GM12873 (cell line): ENCODE results near the gene ELMOD1.

Experiments
- TF ChIP-seq, protein P1 (sequence below): IDR thresholded peaks from 2 replicates; pipeline ENCODE4 v1.5.1; 2012; ENCODE audit warnings: low read depth, mild to moderate bottlenecking, moderate library complexity, low read length, control low read depth; ENCODE audit not compliant: insufficient read depth; ENCODE audit errors: missing control alignments

ELMOD1 gene

GRCh38 chr11:107666911-107667613, 76.1 kb downstream of the ELMOD1 start:
- TF ChIP-seq, protein P1, sequence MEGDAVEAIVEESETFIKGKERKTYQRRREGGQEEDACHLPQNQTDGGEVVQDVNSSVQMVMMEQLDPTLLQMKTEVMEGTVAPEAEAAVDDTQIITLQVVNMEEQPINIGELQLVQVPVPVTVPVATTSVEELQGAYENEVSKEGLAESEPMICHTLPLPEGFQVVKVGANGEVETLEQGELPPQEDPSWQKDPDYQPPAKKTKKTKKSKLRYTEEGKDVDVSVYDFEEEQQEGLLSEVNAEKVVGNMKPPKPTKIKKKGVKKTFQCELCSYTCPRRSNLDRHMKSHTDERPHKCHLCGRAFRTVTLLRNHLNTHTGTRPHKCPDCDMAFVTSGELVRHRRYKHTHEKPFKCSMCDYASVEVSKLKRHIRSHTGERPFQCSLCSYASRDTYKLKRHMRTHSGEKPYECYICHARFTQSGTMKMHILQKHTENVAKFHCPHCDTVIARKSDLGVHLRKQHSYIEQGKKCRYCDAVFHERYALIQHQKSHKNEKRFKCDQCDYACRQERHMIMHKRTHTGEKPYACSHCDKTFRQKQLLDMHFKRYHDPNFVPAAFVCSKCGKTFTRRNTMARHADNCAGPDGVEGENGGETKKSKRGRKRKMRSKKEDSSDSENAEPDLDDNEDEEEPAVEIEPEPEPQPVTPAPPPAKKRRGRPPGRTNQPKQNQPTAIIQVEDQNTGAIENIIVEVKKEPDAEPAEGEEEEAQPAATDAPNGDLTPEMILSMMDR, result no peak

DNA sequence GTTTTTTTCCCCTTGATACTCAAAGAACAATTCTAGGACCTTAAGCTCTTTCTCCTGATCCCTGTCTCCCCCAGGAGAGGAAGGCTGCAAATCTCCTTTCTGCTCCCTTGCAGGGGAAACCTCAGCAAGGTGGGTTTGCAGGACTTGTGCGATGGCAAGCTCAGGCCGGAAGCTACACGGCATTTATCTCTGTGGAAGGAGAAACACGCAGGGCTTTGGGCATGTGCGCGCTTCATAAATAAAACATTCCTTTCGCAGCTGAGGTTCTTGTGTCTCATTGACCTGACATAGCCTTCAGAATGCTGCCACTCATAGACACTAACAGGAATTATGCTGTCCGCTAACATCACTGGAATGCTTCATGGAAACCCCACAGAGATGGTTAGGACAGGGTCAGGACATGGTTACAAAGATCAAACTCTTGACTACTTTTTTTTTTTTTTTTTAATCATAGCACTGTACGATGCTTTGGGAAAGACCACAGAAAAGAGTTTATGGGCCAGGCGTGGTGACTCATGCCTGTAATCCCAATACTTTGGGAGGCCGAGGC, 78.3 kb downstream of the ELMOD1 start:
- TF ChIP-seq, protein P1, result no peak

DNA sequence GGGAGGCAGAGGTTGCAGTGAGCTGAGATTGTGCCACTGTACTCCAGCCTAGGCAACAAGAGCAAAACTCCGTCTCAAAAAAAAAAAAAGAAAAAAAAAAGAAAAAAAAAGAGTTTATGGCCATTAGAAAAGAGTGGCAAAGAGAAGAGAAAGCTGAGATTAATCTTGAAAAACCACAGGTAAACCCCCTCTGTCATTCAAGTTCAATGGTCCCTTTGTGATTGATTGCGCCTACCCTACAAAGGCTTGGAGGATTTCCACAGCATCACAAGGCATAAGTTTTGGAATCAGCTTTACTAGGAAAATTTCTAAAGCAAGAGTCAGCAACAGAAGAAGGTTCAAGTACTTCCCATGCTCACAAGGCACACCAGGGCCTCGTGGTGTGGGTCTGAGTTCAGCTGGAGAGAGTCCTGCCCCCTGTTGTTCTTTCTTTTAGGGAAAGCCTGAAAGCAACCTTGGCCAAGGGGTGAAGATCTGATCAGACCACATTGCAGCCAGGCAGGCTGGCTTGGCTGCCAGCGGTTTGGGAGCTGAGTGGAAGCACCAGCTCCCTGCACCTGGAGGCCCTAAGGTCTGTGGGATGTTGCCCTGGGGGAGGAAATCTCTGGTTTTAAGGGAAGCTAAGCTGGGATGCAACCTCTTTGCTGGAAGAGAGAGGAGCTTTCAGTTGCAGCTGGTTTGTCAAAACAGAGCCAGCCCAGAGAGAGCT, 79.1 kb downstream of the ELMOD1 start:
- TF ChIP-seq, protein P1, result no peak

GRCh38 chr11:107675902-107676301, 85.0 kb downstream of the ELMOD1 start:
- TF ChIP-seq, protein P1, result no peak

GRCh38 chr11:107676336-107677057, 85.5 kb downstream of the ELMOD1 start:
- TF ChIP-seq, protein P1, result no peak

DNA sequence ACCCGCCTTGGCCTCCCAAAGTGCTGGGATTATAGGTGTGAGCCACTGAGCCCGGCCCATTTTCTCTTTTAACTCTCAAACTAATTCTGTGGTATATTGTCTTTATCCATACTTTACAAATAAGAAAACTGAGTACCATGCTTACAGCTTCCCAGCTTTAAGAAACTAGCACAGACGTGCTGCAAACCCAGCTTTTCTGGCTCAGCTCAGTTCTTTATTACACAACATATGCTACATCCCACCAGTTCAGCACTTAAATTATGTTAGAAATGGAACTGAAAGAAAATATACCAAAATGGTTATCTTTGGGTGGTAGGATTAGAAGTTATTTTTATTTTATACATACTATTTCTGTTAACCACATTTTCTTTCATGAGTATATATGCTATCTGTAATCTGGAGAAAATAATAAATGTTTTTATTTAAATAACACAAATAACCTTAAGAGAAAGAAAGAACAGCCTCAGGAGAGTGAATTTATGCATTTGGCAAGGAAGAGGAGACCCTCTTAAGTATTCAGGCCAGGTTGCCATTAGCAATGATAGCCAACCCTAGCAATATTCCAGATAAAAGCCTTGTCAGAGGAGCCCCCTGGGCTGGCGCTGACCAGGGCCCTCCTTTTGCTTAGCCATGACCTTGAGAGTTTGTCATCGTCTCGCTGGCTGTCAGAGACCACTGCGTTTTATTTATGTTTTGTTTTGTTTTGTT, 87.1 kb downstream of the ELMOD1 start:
- TF ChIP-seq, protein P1, result no peak

GRCh38 chr11:107678632-107678971, 87.7 kb downstream of the ELMOD1 start:
- TF ChIP-seq, protein P1, result no peak
